ENCODE results near the gene FSD1. TPM values are rescaled to one million over a fixed set of nuclear protein-coding genes. Genes with fewer than 3 reads are reported as not detected.
"Not testable (repeated sequence)": the region's sequence is repeated elsewhere in the genome, so short reads cannot be mapped to it uniquely, and the experiment has no call there.

The FSD1 gene
- total RNA-seq, 1 experiment from 2014 or later: not detected

- not testable (repeated sequence) for H3K4me2 ChIP-seq (ENCODE audit: low read depth, low read length, poor library complexity, severe bottlenecking); H3K27ac ChIP-seq (ENCODE audit: low read length); H3K79me2 ChIP-seq (ENCODE audit: low read length); H3K27me3 ChIP-seq (ENCODE audit: low read length); H3K36me3 ChIP-seq (ENCODE audit: insufficient read depth, low read length); H3K9me3 ChIP-seq (ENCODE audit: low read length); H4K20me1 ChIP-seq (ENCODE audit: insufficient read depth, low read depth, low read length); H3K4me1 ChIP-seq (ENCODE audit: low read length); H3K9me2 ChIP-seq (replicated peaks; ENCODE audit: insufficient read depth, low read length); H3K9ac ChIP-seq (ENCODE audit: low read length); H2AFZ ChIP-seq (ENCODE audit: low read length); DNase-seq; H3K4me3 ChIP-seq (ENCODE audit: low read length)
These were observed 44.8 kb downstream of the FSD1 start for GRCh38 chr19:4349225-4349624.

GRCh38 chr19:4350111-4350510 is 45.7 kb downstream of the FSD1 start:
- no peak for DNase-seq
- Histone ChIP-seq H3K9me2 (replicated peaks; ENCODE audit: insufficient read depth, low read length) (no peaks in the 10 kb centered on the region), H2AFZ (ENCODE audit: low read length) (no peak overlapping the region), H3K9me3 (ENCODE audit: low read length) (no peaks in the 10 kb centered on the region), H3K79me2 (ENCODE audit: low read length) (no peaks in the 10 kb centered on the region), H3K27me3 (ENCODE audit: low read length) (no peaks in the 10 kb centered on the region), H3K4me1 (ENCODE audit: low read length) (no peaks in the 10 kb centered on the region), H3K4me3 (ENCODE audit: low read length) (no peak overlapping the region), H4K20me1 (ENCODE audit: insufficient read depth, low read depth, low read length) (no peaks in the 10 kb centered on the region), H3K27ac (ENCODE audit: low read length) (no peak overlapping the region), H3K36me3 (ENCODE audit: insufficient read depth, low read length) (no peaks in the 10 kb centered on the region), H3K4me2 (ENCODE audit: low read depth, low read length, poor library complexity, severe bottlenecking) (no peak overlapping the region), H3K9ac (ENCODE audit: low read length) (no peak overlapping the region)

- Histone ChIP-seq H3K9me2 (replicated peaks; ENCODE audit: insufficient read depth, low read length) (no peaks in the 10 kb centered on the region), H3K27ac (ENCODE audit: low read length) (no peak overlapping the region), H2AFZ (ENCODE audit: low read length) (no peak overlapping the region), H3K36me3 (ENCODE audit: insufficient read depth, low read length) (no peaks in the 10 kb centered on the region), H3K27me3 (ENCODE audit: low read length) (no peaks in the 10 kb centered on the region), H3K9me3 (ENCODE audit: low read length) (no peaks in the 10 kb centered on the region), H3K4me3 (ENCODE audit: low read length) (no peak overlapping the region), H4K20me1 (ENCODE audit: insufficient read depth, low read depth, low read length) (no peaks in the 10 kb centered on the region), H3K79me2 (ENCODE audit: low read length) (no peaks in the 10 kb centered on the region), H3K9ac (ENCODE audit: low read length) (no peak overlapping the region), H3K4me1 (ENCODE audit: low read length) (no peaks in the 10 kb centered on the region), H3K4me2 (ENCODE audit: low read depth, low read length, poor library complexity, severe bottlenecking) (no peak overlapping the region)
- DNase-seq: no peak
These were observed 46.3 kb downstream of the FSD1 start for GRCh38 chr19:4350726-4351125.

GRCh38 chr19:4352701-4353121 is 48.3 kb downstream of the FSD1 start:
- Histone ChIP-seq H3K4me2 (ENCODE audit: low read depth, low read length, poor library complexity, severe bottlenecking) (no peak overlapping the region), H3K9me2 (replicated peaks; ENCODE audit: insufficient read depth, low read length) (no peaks in the 10 kb centered on the region), H3K27ac (ENCODE audit: low read length) (no peak overlapping the region), H3K9ac (ENCODE audit: low read length) (no peak overlapping the region), H3K9me3 (ENCODE audit: low read length) (no peaks in the 10 kb centered on the region), H3K79me2 (ENCODE audit: low read length) (no peaks in the 10 kb centered on the region), H3K4me1 (ENCODE audit: low read length) (no peaks in the 10 kb centered on the region), H3K36me3 (ENCODE audit: insufficient read depth, low read length) (no peaks in the 10 kb centered on the region), H3K4me3 (ENCODE audit: low read length) (no peak overlapping the region), H3K27me3 (ENCODE audit: low read length) (no peaks in the 10 kb centered on the region), H4K20me1 (ENCODE audit: insufficient read depth, low read depth, low read length) (no peaks in the 10 kb centered on the region), H2AFZ (ENCODE audit: low read length) (no peak overlapping the region)
- peak; percentile 84 for DNase-seq

- no peaks in the 10 kb centered on the region for H3K9me2 ChIP-seq (replicated peaks; ENCODE audit: insufficient read depth, low read length)
- H3K9ac ChIP-seq (ENCODE audit: low read length): no peak overlapping the region
- H3K27ac ChIP-seq (ENCODE audit: low read length): no peak overlapping the region
- no peaks in the 10 kb centered on the region for H3K79me2 ChIP-seq (ENCODE audit: low read length)
- H3K4me2 ChIP-seq (ENCODE audit: low read depth, low read length, poor library complexity, severe bottlenecking): no peak overlapping the region
- H3K9me3 ChIP-seq (ENCODE audit: low read length): no peaks in the 10 kb centered on the region
- DNase-seq: no peak
- no peaks in the 10 kb centered on the region for H3K4me1 ChIP-seq (ENCODE audit: low read length)
- H3K4me3 ChIP-seq (ENCODE audit: low read length): no peak overlapping the region
- H4K20me1 ChIP-seq (ENCODE audit: insufficient read depth, low read depth, low read length): no peaks in the 10 kb centered on the region
- H3K36me3 ChIP-seq (ENCODE audit: insufficient read depth, low read length): no peaks in the 10 kb centered on the region
- H3K27me3 ChIP-seq (ENCODE audit: low read length): no peaks in the 10 kb centered on the region
- no peak overlapping the region for H2AFZ ChIP-seq (ENCODE audit: low read length)
These were observed 49.9 kb downstream of the FSD1 start for GRCh38 chr19:4354282-4354681.

- Histone ChIP-seq H3K79me2 (ENCODE audit: low read length) (no peaks in the 10 kb centered on the region), H3K4me3 (ENCODE audit: low read length) (no peak overlapping the region), H3K27ac (ENCODE audit: low read length) (no peak overlapping the region), H3K9ac (ENCODE audit: low read length) (no peak overlapping the region), H3K27me3 (ENCODE audit: low read length) (no peaks in the 10 kb centered on the region), H3K4me2 (ENCODE audit: low read depth, low read length, poor library complexity, severe bottlenecking) (no peak overlapping the region), H3K4me1 (ENCODE audit: low read length) (no peaks in the 10 kb centered on the region), H3K9me2 (replicated peaks; ENCODE audit: insufficient read depth, low read length) (no peaks in the 10 kb centered on the region), H3K9me3 (ENCODE audit: low read length) (no peaks in the 10 kb centered on the region), H2AFZ (ENCODE audit: low read length) (no peak overlapping the region), H4K20me1 (ENCODE audit: insufficient read depth, low read depth, low read length) (no peaks in the 10 kb centered on the region), H3K36me3 (ENCODE audit: insufficient read depth, low read length) (no peaks in the 10 kb centered on the region)
- no peak for DNase-seq
These were observed 50.5 kb downstream of the FSD1 start for GRCh38 chr19:4354897-4355296.

GRCh38 chr19:4357095-4357797 is 52.8 kb downstream of the FSD1 start:
- Histone ChIP-seq H3K9me3 (ENCODE audit: low read length) (no peaks in the 10 kb centered on the region), H4K20me1 (ENCODE audit: insufficient read depth, low read depth, low read length) (no peaks in the 10 kb centered on the region), H3K79me2 (ENCODE audit: low read length) (no peaks in the 10 kb centered on the region), H3K9ac (ENCODE audit: low read length) (no peak overlapping the region), H3K4me1 (ENCODE audit: low read length) (no peaks in the 10 kb centered on the region), H3K4me3 (ENCODE audit: low read length) (no peak overlapping the region), H3K27ac (ENCODE audit: low read length) (no peak overlapping the region), H3K36me3 (ENCODE audit: insufficient read depth, low read length) (no peaks in the 10 kb centered on the region), H3K9me2 (replicated peaks; ENCODE audit: insufficient read depth, low read length) (no peaks in the 10 kb centered on the region), H3K27me3 (ENCODE audit: low read length) (no peaks in the 10 kb centered on the region), H3K4me2 (ENCODE audit: low read depth, low read length, poor library complexity, severe bottlenecking) (no peak overlapping the region), H2AFZ (ENCODE audit: low read length) (no peak overlapping the region)
- no peak for DNase-seq

- H3K27me3 ChIP-seq (ENCODE audit: low read length): no peaks in the 10 kb centered on the region
- no peaks in the 10 kb centered on the region for H3K79me2 ChIP-seq (ENCODE audit: low read length)
- no peak overlapping the region for H3K27ac ChIP-seq (ENCODE audit: low read length)
- H3K9me3 ChIP-seq (ENCODE audit: low read length): no peaks in the 10 kb centered on the region
- H3K9ac ChIP-seq (ENCODE audit: low read length): no peak overlapping the region
- no peaks in the 10 kb centered on the region for H4K20me1 ChIP-seq (ENCODE audit: insufficient read depth, low read depth, low read length)
- H3K4me2 ChIP-seq (ENCODE audit: low read depth, low read length, poor library complexity, severe bottlenecking): no peak overlapping the region
- H2AFZ ChIP-seq (ENCODE audit: low read length): no peak overlapping the region
- H3K4me3 ChIP-seq (ENCODE audit: low read length): no peak overlapping the region
- no peak for DNase-seq
- no peaks in the 10 kb centered on the region for H3K36me3 ChIP-seq (ENCODE audit: insufficient read depth, low read length)
- H3K9me2 ChIP-seq (replicated peaks; ENCODE audit: insufficient read depth, low read length): no peaks in the 10 kb centered on the region
- no peaks in the 10 kb centered on the region for H3K4me1 ChIP-seq (ENCODE audit: low read length)
These were observed 53.5 kb downstream of the FSD1 start for GRCh38 chr19:4357921-4358326.

Data from Karpas-422 (cell line).